B cell (primary cell): ENCODE data around the gene ABLIM3. TPM values are rescaled to one million over a fixed set of nuclear protein-coding genes. Genes with fewer than 3 reads are reported as not detected.

Source experiments
- ATAC-seq: fragments of 200-7000 bp; cut with Tn5 transposase; one replicate; pipeline ENCODE4 v1.10.0; 2021; ENCODE audit warnings: low read depth, mild to moderate bottlenecking, moderate number of reproducible peaks, moderate library complexity
- CTCF ChIA-PET: fragments of 350-600 bp; sonication (Branson Sonifier 250); formaldehyde crosslinking; loops from one replicate; lab custom pipeline; 2021; ENCODE audit warnings: antibody characterized with exemption, inconsistent platforms; lab: Charles Lee
- POLR2A ChIA-PET: fragments of 350-600 bp; sonication (Branson Sonifier 250); formaldehyde crosslinking; loops from one replicate; lab custom pipeline; 2021; ENCODE audit warnings: antibody characterized with exemption; lab: Charles Lee
- DNase-seq: peaks from one replicate; pipeline ENCODE4 v3.0.0; 2013
- H2AFZ ChIP-seq: 2 replicates; pipeline ENCODE4 v1.6.1; 2012; ENCODE audit warnings: mild to moderate bottlenecking, low read depth, low read length; ENCODE audit not compliant: insufficient read depth, poor library complexity, severe bottlenecking
- H3K27ac ChIP-seq, 2 donors: 1 replicate in 1 of 2; 2 replicates in 1 of 2; pipeline ENCODE4 v1.5.1; 2012 to 2013; ENCODE audit warnings: low read length in 2 of 2, mild to moderate bottlenecking in 2 of 2, moderate library complexity in 1 of 2
- H3K27me3 ChIP-seq, 4 experiments: fragments of 200-600 bp in 1 of 4; sonication (generic) in 1 of 4; replicated peaks in 1 of 4; 1 replicate in 2 of 4; 2 replicates in 2 of 4; pipeline versions ENCODE4 v1.6.1 to v1.7.0; 2013 to 2016; ENCODE audit warnings: low read length in 3 of 4, mild to moderate bottlenecking in 2 of 4, mixed read lengths in 1 of 4, moderate library complexity in 1 of 4; ENCODE audit not compliant: insufficient read depth in 4 of 4, control insufficient read depth in 3 of 4; ENCODE audit errors: control extremely low read depth in 1 of 4
- H3K36me3 ChIP-seq, 2 experiments: replicated peaks in 1 of 2; 1 replicate in 1 of 2; 2 replicates in 1 of 2; pipeline versions ENCODE4 v1.6.1 to v1.7.1; 2013; ENCODE audit warnings: low read length in 1 of 2; ENCODE audit not compliant: insufficient read depth in 2 of 2, control insufficient read depth in 1 of 2; ENCODE audit errors: control extremely low read depth in 1 of 2, extremely low read depth in 1 of 2
- H3K4me1 ChIP-seq, 2 donors: fragments of 200-600 bp in 1 of 2; sonication (generic) in 1 of 2; 1 replicate in 1 of 2; 2 replicates in 1 of 2; pipeline versions ENCODE4 v1.5.1 to v1.6.1; 2013 to 2017; ENCODE audit warnings: low read length in 2 of 2; ENCODE audit not compliant: control insufficient read depth in 2 of 2, insufficient read depth in 2 of 2
- H3K4me2 ChIP-seq: replicated peaks from 2 replicates; pipeline ENCODE3; 2012; ENCODE audit warnings: mild to moderate bottlenecking, low read depth, low read length; ENCODE audit not compliant: poor library complexity, severe bottlenecking
- H3K4me3 ChIP-seq, 5 experiments: fragments of 200-600 bp in 1 of 5; sonication (generic) in 1 of 5; 1 replicate in 3 of 5; 2 replicates in 2 of 5; pipeline versions ENCODE4 v1.5.1 to v1.7.0; 2011 to 2016; ENCODE audit warnings: low read length in 4 of 5, mild to moderate bottlenecking in 4 of 5, low read depth in 2 of 5, control low read depth in 1 of 5, moderate library complexity in 1 of 5; ENCODE audit not compliant: insufficient read depth in 1 of 5; ENCODE audit errors: control extremely low read depth in 1 of 5, extremely low read depth in 1 of 5
- H3K79me2 ChIP-seq: fragments of 200-600 bp; sonication (generic); one replicate; pipeline ENCODE4 v1.6.0; 2016; ENCODE audit warnings: low read length; ENCODE audit not compliant: control insufficient read depth, insufficient read depth
- H3K9ac ChIP-seq: fragments of 200-600 bp; sonication (generic); 2 replicates; pipeline ENCODE4 v1.6.1; 2017; ENCODE audit warnings: mild to moderate bottlenecking, low read length, moderate library complexity
- H3K9me3 ChIP-seq, 3 donors: one replicate each; pipeline versions ENCODE4 v1.6.1 to v1.7.1; 2013; ENCODE audit warnings: low read length in 2 of 3; ENCODE audit not compliant: control insufficient read depth in 2 of 3, insufficient read depth in 1 of 3; ENCODE audit errors: control extremely low read depth in 1 of 3
- H4K20me1 ChIP-seq: 2 replicates; pipeline ENCODE4 v1.6.0; 2012; ENCODE audit warnings: mild to moderate bottlenecking, low read length; ENCODE audit not compliant: insufficient read depth, control insufficient read depth, poor library complexity, severe bottlenecking
- H3K27ac Mint-ChIP-seq: one replicate; pipeline ENCODE4 v1.8.0; 2021; ENCODE audit warnings: mixed read lengths
- H3K27me3 Mint-ChIP-seq: one replicate; pipeline ENCODE4 v1.8.0; 2021; ENCODE audit warnings: mixed read lengths
- H3K4me1 Mint-ChIP-seq: one replicate; pipeline ENCODE4 v1.8.0; 2021; ENCODE audit warnings: mixed read lengths
- H3K4me3 Mint-ChIP-seq: one replicate; pipeline ENCODE4 v1.8.0; 2021; ENCODE audit warnings: mixed read lengths
- H3K9me3 Mint-ChIP-seq: one replicate; pipeline ENCODE4 v1.8.0; 2022; ENCODE audit warnings: mixed read lengths; ENCODE audit not compliant: insufficient read depth
- EZH2 ChIP-seq: IDR thresholded peaks from 2 replicates; pipeline ENCODE4 v1.6.1; 2012; ENCODE audit warnings: borderline replicate concordance, low read depth, mild to moderate bottlenecking, moderate library complexity, low read length; ENCODE audit not compliant: insufficient read depth, poor library complexity, severe bottlenecking
- WGBS: methylation state at CpG from one replicate; pipeline ENCODE4 v1.1.5; 2013; ENCODE audit warnings: missing lambda C conversion rate; ENCODE audit not compliant: insufficient coverage; 5-methylcytosine and 5-hydroxymethylcytosine counted together
- intact Hi-C: fragments of 100-400 bp; cut with micrococcal nuclease; formaldehyde crosslinking; loops from one replicate; pipeline ENCODE4 v1.10.0; 2022
- polyA plus RNA-seq: library from polyadenylated mRNA; depleted of rRNA; stranded (reverse); fragments of >200 nt; gene quantifications from 2 replicates; pipeline ENCODE4 v1.2.3, GENCODE V29; 2012
- total RNA-seq, 2 donors: library from RNA; stranded (reverse); fragments of 120-200 nt in 1 of 2; gene quantifications; 1 replicate in 1 of 2; 2 replicates in 1 of 2; pipeline versions ENCODE4 v1.2.3 to v1.2.4, GENCODE V29; 2013 to 2022
- TF ChIP-seq, protein P1 (sequence below): fragments of 200-600 bp; IDR thresholded peaks from one replicate; pipeline ENCODE4 v1.8.0; 2022; ENCODE audit warnings: antibody characterized with exemption, mild to moderate bottlenecking

Gene ABLIM3
- total and polyA plus RNA-seq, 2 donors (not counting 1 experiment from before 2014, with no cell fraction given): not detected

DNA sequence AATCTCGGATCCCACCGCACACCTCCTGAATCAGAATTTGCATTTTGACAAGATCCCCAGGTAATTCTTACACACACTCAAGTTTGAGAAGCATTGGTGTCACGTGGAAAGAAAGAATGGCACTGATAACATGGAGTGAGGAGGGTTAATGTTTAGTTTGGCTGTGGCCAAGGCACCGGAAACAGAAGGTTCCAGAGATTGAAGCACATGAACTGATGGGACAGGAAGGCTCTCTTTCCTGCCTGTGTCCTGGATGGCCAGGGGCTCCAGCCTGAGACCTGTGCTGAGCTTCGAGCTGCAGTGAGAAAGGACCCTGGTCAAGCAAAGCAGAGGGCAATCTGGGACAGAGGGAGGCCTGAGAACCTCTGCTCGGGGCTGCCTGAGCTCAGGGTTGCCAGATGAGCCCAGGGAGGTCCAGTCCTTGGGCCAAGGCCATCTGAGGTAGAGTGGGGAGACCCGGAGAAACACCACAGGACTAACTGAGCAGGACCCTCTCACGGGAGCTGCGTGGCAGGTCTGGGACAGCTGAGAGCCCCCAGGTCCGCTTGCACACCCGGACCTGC, 157.6 kb downstream of the ABLIM3 start:
- Histone ChIP-seq H3K4me2 (no peak overlapping the region), H3K79me2 (no peaks in the 10 kb centered on the region), H2AFZ (no peak overlapping the region), H4K20me1 (no peaks in the 10 kb centered on the region), H3K4me1 (peaks cover 9 to 10% of the 10 kb centered on the region in 2 donors), H3K4me3 (no peak overlapping the region), H3K27ac (no peak overlapping the region), H3K27me3 (peaks cover 0 to 25% (median 1%) of the 10 kb centered on the region in 4 experiments), H3K36me3 (no peaks in the 10 kb centered on the region), H3K9ac (no peak overlapping the region), H3K9me3 (no peaks in the 10 kb centered on the region)
- no peak for DNase-seq
- Mint-ChIP-seq H3K4me3 (no peak overlapping the region), H3K4me1 (peaks cover 10% of the 10 kb centered on the region), H3K27me3 (peaks cover 28% of the 10 kb centered on the region), H3K9me3 (no peaks in the 10 kb centered on the region), H3K27ac (no peak overlapping the region)
- ChIA-PET CTCF (no interaction called here), POLR2A (no interaction called here)
- intact Hi-C loops: no loop called here
- TF ChIP-seq, protein P1, sequence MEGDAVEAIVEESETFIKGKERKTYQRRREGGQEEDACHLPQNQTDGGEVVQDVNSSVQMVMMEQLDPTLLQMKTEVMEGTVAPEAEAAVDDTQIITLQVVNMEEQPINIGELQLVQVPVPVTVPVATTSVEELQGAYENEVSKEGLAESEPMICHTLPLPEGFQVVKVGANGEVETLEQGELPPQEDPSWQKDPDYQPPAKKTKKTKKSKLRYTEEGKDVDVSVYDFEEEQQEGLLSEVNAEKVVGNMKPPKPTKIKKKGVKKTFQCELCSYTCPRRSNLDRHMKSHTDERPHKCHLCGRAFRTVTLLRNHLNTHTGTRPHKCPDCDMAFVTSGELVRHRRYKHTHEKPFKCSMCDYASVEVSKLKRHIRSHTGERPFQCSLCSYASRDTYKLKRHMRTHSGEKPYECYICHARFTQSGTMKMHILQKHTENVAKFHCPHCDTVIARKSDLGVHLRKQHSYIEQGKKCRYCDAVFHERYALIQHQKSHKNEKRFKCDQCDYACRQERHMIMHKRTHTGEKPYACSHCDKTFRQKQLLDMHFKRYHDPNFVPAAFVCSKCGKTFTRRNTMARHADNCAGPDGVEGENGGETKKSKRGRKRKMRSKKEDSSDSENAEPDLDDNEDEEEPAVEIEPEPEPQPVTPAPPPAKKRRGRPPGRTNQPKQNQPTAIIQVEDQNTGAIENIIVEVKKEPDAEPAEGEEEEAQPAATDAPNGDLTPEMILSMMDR: no peak
- TF ChIP-seq EZH2: no peak
- ATAC-seq: no peak
- 14% methylated on average over 9 of the region's 11 CpGs for WGBS

DNA sequence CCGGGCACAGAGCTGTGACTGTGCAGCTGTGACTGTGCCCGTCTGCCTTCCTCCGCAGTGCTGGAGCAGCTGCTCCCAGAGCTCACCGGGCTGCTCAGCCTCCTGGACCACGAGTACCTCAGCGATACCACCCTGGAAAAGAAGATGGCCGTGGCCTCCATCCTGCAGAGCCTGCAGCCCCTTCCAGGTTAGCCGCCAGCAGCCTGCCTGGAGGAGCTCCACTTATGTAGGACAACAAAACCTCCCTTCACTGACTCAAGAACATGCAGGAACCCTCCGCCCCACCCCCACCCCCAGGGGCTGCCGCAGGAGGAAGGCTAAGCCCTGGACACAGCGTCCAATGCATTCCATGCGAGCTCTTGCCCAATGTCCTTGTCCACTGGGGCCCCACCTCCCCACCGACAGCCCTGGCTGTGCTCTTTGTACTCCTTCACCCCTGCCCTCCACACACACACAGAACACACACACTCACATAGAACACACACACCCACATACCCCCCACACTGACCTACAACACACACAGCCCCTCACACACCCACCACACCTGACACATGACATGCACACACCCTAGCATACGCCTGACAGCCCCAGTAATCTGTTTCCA, 158.3 kb downstream of the ABLIM3 start:
- Mint-ChIP-seq H3K27me3 (peaks cover 28% of the 10 kb centered on the region), H3K27ac (no peak overlapping the region), H3K4me3 (no peak overlapping the region), H3K4me1 (peaks cover 10% of the 10 kb centered on the region), H3K9me3 (no peaks in the 10 kb centered on the region)
- H3K36me3 ChIP-seq: no peaks in the 10 kb centered on the region
- no peak overlapping the region for H2AFZ ChIP-seq
- no peak overlapping the region for H3K4me2 ChIP-seq
- H3K4me3 ChIP-seq: no peak overlapping the region
- no peak overlapping the region for H3K9ac ChIP-seq
- peaks cover 0 to 25% (median 1%) of the 10 kb centered on the region in 4 experiments for H3K27me3 ChIP-seq
- no peak overlapping the region for H3K27ac ChIP-seq
- DNase-seq (no peak), ATAC-seq (no peak)
- ChIA-PET CTCF (no interaction called here), POLR2A (no interaction called here)
- no peak for TF ChIP-seq EZH2
- TF ChIP-seq, protein P1: no peak
- H3K4me1 ChIP-seq: peaks cover 9 to 10% of the 10 kb centered on the region in 2 donors
- whole genome bisulfite sequencing: 19% methylated on average over 11 of the region's 14 CpGs
- no peaks in the 10 kb centered on the region for H4K20me1 ChIP-seq
- intact Hi-C loops: no loop called here
- no peaks in the 10 kb centered on the region for H3K79me2 ChIP-seq
- H3K9me3 ChIP-seq: no peaks in the 10 kb centered on the region
